ENCODE results near the gene ASS1. TPM values are rescaled to one million over a fixed set of nuclear protein-coding genes. Genes with fewer than 3 reads are reported as not detected.

The ASS1 gene
- total and polyA plus RNA-seq, 2 of the 13 experiments (the other 11 are each of a cell fraction or from before 2014, with no cell fraction given) = 77.6 to 122 TPM

DNA sequence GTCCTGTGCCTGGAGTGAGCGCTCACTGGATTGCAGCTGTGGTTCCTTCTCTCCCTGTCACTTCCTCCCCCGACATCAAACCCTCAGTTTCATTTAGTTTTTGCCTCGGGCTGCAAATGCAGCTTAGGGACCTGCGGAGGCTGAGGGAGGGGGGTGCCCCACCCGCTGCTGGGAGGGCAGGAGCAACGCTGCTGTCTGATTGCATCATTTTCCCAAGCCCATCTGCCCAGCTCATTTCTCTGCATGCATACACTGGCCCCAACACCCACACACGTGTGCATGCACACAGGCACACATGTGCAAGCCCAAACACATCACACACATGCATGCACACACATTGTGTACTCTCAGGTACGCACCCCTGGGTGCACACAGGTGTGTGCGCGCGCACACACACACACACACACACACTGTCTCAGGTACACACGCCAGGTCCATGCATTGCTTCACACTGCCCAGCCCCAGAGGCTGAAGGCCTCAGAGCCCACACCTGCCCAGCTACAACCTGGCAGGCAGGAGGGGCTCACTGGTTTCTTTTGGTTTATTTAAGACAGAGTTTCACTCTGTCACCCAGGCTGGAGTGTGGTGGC, 3.4 kb downstream of the ASS1 start (continued):
- no peak for TF ChIP-seq XRCC5 (optimal IDR thresholded peaks at IDR 0.05; ENCODE audit: low read length)
- no peak for TF ChIP-seq ZNF788 (CRISPR knock-in tag; IDR thresholded peaks at IDR 0.05; ENCODE audit: borderline replicate concordance)
- TF ChIP-seq CEBPB (IDR thresholded peaks at IDR 0.05; ENCODE audit: borderline replicate concordance, low read depth, low read length) = peak; percentile 70; the same call in 1 of the 2 replicates
- TF ChIP-seq TGIF2 (CRISPR knock-in tag; IDR thresholded peaks at IDR 0.05) = no peak
- no peak for TF ChIP-seq CREM (IDR thresholded peaks at IDR 0.05)
- no peak for TF ChIP-seq CREM (CRISPR knock-in tag; IDR thresholded peaks at IDR 0.05)
- TF ChIP-seq, protein P1, sequence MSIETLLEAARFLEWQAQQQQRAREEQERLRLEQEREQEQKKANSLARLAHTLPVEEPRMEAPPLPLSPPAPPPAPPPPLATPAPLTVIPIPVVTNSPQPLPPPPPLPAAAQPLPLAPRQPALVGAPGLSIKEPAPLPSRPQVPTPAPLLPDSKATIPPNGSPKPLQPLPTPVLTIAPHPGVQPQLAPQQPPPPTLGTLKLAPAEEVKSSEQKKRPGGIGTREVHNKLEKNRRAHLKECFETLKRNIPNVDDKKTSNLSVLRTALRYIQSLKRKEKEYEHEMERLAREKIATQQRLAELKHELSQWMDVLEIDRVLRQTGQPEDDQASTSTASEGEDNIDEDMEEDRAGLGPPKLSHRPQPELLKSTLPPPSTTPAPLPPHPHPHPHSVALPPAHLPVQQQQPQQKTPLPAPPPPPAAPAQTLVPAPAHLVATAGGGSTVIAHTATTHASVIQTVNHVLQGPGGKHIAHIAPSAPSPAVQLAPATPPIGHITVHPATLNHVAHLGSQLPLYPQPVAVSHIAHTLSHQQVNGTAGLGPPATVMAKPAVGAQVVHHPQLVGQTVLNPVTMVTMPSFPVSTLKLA (IDR thresholded peaks at IDR 0.05) = peak; percentile 63
- no peak for TF ChIP-seq ZNF224 (CRISPR knock-in tag; IDR thresholded peaks at IDR 0.05)
- no peak for TF ChIP-seq ZBTB49 (CRISPR knock-in tag; IDR thresholded peaks at IDR 0.05; ENCODE audit: borderline replicate concordance)
- no peak for TF ChIP-seq ZNF354B (CRISPR knock-in tag; IDR thresholded peaks at IDR 0.05)
- TF ChIP-seq ZNF460 (CRISPR knock-in tag; IDR thresholded peaks at IDR 0.05; ENCODE audit: borderline replicate concordance) = no peak
- TF ChIP-seq ZNF333 (CRISPR knock-in tag; IDR thresholded peaks at IDR 0.05; ENCODE audit: borderline replicate concordance) = no peak
- TF ChIP-seq JARID2 (CRISPR knock-in tag; IDR thresholded peaks at IDR 0.05; ENCODE audit: insufficient replicate concordance) = no peak
- no peak for TF ChIP-seq NFKBIZ (CRISPR knock-in tag; IDR thresholded peaks at IDR 0.05)
- no peak for TF ChIP-seq ZNF205 (CRISPR knock-in tag; IDR thresholded peaks at IDR 0.05)
- TF ChIP-seq, protein P2, sequence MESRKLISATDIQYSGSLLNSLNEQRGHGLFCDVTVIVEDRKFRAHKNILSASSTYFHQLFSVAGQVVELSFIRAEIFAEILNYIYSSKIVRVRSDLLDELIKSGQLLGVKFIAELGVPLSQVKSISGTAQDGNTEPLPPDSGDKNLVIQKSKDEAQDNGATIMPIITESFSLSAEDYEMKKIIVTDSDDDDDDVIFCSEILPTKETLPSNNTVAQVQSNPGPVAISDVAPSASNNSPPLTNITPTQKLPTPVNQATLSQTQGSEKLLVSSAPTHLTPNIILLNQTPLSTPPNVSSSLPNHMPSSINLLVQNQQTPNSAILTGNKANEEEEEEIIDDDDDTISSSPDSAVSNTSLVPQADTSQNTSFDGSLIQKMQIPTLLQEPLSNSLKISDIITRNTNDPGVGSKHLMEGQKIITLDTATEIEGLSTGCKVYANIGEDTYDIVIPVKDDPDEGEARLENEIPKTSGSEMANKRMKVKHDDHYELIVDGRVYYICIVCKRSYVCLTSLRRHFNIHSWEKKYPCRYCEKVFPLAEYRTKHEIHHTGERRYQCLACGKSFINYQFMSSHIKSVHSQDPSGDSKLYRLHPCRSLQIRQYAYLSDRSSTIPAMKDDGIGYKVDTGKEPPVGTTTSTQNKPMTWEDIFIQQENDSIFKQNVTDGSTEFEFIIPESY (CRISPR knock-in tag; IDR thresholded peaks at IDR 0.05) = peak; percentile 48; the same call in 1 of the 2 replicates
- no peak for TF ChIP-seq ZNF33B (CRISPR knock-in tag; IDR thresholded peaks at IDR 0.05)
- no peak for TF ChIP-seq WIZ (CRISPR knock-in tag; IDR thresholded peaks at IDR 0.05)
- TF ChIP-seq PCBP2 (optimal IDR thresholded peaks at IDR 0.05; ENCODE audit: low read depth, low read length, poor library complexity, severe bottlenecking) = no peak
- TF ChIP-seq ZNF839 (CRISPR knock-in tag; IDR thresholded peaks at IDR 0.05; ENCODE audit: borderline replicate concordance) = no peak
- TF ChIP-seq, protein P3, sequence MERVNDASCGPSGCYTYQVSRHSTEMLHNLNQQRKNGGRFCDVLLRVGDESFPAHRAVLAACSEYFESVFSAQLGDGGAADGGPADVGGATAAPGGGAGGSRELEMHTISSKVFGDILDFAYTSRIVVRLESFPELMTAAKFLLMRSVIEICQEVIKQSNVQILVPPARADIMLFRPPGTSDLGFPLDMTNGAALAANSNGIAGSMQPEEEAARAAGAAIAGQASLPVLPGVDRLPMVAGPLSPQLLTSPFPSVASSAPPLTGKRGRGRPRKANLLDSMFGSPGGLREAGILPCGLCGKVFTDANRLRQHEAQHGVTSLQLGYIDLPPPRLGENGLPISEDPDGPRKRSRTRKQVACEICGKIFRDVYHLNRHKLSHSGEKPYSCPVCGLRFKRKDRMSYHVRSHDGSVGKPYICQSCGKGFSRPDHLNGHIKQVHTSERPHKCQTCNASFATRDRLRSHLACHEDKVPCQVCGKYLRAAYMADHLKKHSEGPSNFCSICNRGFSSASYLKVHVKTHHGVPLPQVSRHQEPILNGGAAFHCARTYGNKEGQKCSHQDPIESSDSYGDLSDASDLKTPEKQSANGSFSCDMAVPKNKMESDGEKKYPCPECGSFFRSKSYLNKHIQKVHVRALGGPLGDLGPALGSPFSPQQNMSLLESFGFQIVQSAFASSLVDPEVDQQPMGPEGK (CRISPR knock-in tag; IDR thresholded peaks at IDR 0.05) = peak; percentile 89
- TF ChIP-seq ATF7 (IDR thresholded peaks at IDR 0.05) = peak; percentile 58
- TF ChIP-seq ATF7 (CRISPR knock-in tag; IDR thresholded peaks at IDR 0.05) = no peak
- peak; percentile 40; the same call in 1 of the 2 replicates for TF ChIP-seq ZBTB7A (CRISPR knock-in tag; IDR thresholded peaks at IDR 0.05)

Measured in HepG2 (cell line).